Caco-2 (cell line): ENCODE data around the gene DAGLB. TPM values are rescaled to one million over a fixed set of nuclear protein-coding genes. Genes with fewer than 3 reads are reported as not detected.
"Not testable (repeated sequence)": the region's sequence is repeated elsewhere in the genome, so short reads cannot be mapped to it uniquely, and the experiment has no call there.

Experiments used
- BruUV-seq: library from RNA; stranded (reverse); fragments of 400-500 nt; replicated peaks from 2 replicates; lab custom pipeline; 2021; lab: Mats Ljungman, UMichigan
- CTCF ChIA-PET: fragments of 300-600 bp; sonication (Branson Sonifier 250); formaldehyde crosslinking; loops from one replicate; lab custom pipeline; 2022; ENCODE audit warnings: antibody characterized with exemption; lab: Charles Lee
- POLR2A ChIA-PET: fragments of 300-600 bp; sonication (Branson Sonifier 250); formaldehyde crosslinking; loops from one replicate; lab custom pipeline; 2022; ENCODE audit warnings: antibody characterized with exemption; lab: Charles Lee
- DNase-seq, 2 experiments: peaks; one replicate each; pipeline versions ENCODE4 v3.0.0 to v3.0.0-alpha.2; 2020 to 2022
- H3K27me3 ChIP-seq: replicated peaks from 2 replicates; pipeline ENCODE4 v1.6.0; 2011; ENCODE audit warnings: low read length; ENCODE audit not compliant: control insufficient read depth, insufficient read depth
- H3K36me3 ChIP-seq: 2 replicates; pipeline ENCODE4 v1.5.1; 2011; ENCODE audit warnings: low read length; ENCODE audit not compliant: control insufficient read depth, insufficient read depth
- H3K4me1 ChIP-seq: fragments of 250-450 bp; sonication (Bioruptor Pico); 2 replicates; pipeline ENCODE4 v1.5.1; 2020; ENCODE audit warnings: mild to moderate bottlenecking
- H3K4me3 ChIP-seq: 2 replicates; pipeline ENCODE4 v1.5.1; 2011; ENCODE audit warnings: low read depth, mild to moderate bottlenecking, control low read depth, low read length
- H3K9me3 ChIP-seq: fragments of 250-450 bp; sonication (Bioruptor Pico); 2 replicates; pipeline ENCODE4 v1.5.1; 2020; ENCODE audit warnings: mild to moderate bottlenecking, moderate library complexity
- H3K27ac Mint-ChIP-seq: one replicate; pipeline ENCODE4 v1.8.0; 2022; ENCODE audit warnings: mixed read lengths; ENCODE audit not compliant: unreplicated experiment
- H3K27me3 Mint-ChIP-seq: one replicate; pipeline ENCODE4 v1.8.0; 2022; ENCODE audit warnings: mixed read lengths; ENCODE audit not compliant: insufficient read depth, unreplicated experiment
- H3K36me3 Mint-ChIP-seq: one replicate; pipeline ENCODE4 v1.8.0; 2022; ENCODE audit warnings: mild to moderate bottlenecking, mixed read lengths; ENCODE audit not compliant: insufficient read depth, unreplicated experiment
- H3K4me1 Mint-ChIP-seq: one replicate; pipeline ENCODE4 v1.8.0; 2022; ENCODE audit warnings: low read depth, mixed read lengths; ENCODE audit not compliant: unreplicated experiment
- H3K4me3 Mint-ChIP-seq: one replicate; pipeline ENCODE4 v1.8.0; 2022; ENCODE audit warnings: mild to moderate bottlenecking, moderate library complexity, mixed read lengths; ENCODE audit not compliant: unreplicated experiment
- H3K9me3 Mint-ChIP-seq: one replicate; pipeline ENCODE4 v1.8.0; 2022; ENCODE audit warnings: mixed read lengths; ENCODE audit not compliant: unreplicated experiment
- CTCF ChIP-seq, 2 experiments: fragments of 200-600 bp in 1 of 2; IDR thresholded peaks; 1 replicate in 1 of 2; 2 replicates in 1 of 2; pipeline versions ENCODE4 v1.5.1 to v1.8.0; 2011 to 2022; ENCODE audit warnings: antibody characterized with exemption in 1 of 2, control low read depth in 1 of 2, inconsistent platforms in 1 of 2, low read depth in 1 of 2, low read length in 1 of 2, mild to moderate bottlenecking in 1 of 2, moderate library complexity in 1 of 2; ENCODE audit not compliant: insufficient read depth in 1 of 2, severe bottlenecking in 1 of 2, unreplicated experiment in 1 of 2
- intact Hi-C: fragments of 100-400 bp; cut with micrococcal nuclease; formaldehyde crosslinking; loops from one replicate; pipeline ENCODE4 v1.10.0; 2022; ENCODE audit not compliant: unreplicated experiment
- total RNA-seq: library from RNA; stranded (reverse); gene quantifications from 2 replicates; pipeline ENCODE4 v1.2.3, GENCODE V29; 2022

The DAGLB gene
- total RNA-seq, 1 experiment from 2014 or later: 25.8 TPM

GRCh38 chr7:6384327-6384726 lies 63.4 kb downstream of the DAGLB start:
- Mint-ChIP-seq H3K36me3 (peaks cover 68% of the 10 kb centered on the region), H3K4me3 (no peak overlapping the region), H3K27me3 (no peaks in the 10 kb centered on the region), H3K4me1 (peaks cover 17% of the 10 kb centered on the region), H3K27ac (peak overlapping the region; percentile 45), H3K9me3 (no peaks in the 10 kb centered on the region)
- ChIA-PET POLR2A (no interaction called here), CTCF (no interaction called here)
- no TSS peak for BruUV-seq
- Histone ChIP-seq H3K4me3 (no peak overlapping the region), H3K27me3 (no peaks in the 10 kb centered on the region), H3K9me3 (no peaks in the 10 kb centered on the region), H3K4me1 (peaks cover 40% of the 10 kb centered on the region), H3K36me3 (peaks cover 2% of the 10 kb centered on the region)
- DNase-seq: no peak
- intact Hi-C loops: loop anchor here (10.0 kb wide), 1 partner anchor 50 kb away; no protein-coding TSS in a partner anchor
- no peak for TF ChIP-seq CTCF (IDR thresholded peaks at IDR 0.05; ENCODE audit: insufficient read depth in 1 of 2, low read depth in 1 of 2, low read length in 1 of 2, severe bottlenecking in 1 of 2, unreplicated experiment in 1 of 2)

GRCh38 chr7:6382817-6383216 lies 64.9 kb downstream of the DAGLB start:
- Histone ChIP-seq H3K36me3 (peaks cover 2% of the 10 kb centered on the region), H3K4me1 (peaks cover 40% of the 10 kb centered on the region), H3K27me3 (no peaks in the 10 kb centered on the region), H3K9me3 (no peaks in the 10 kb centered on the region), H3K4me3 (no peak overlapping the region)
- H3K4me3 Mint-ChIP-seq: no peak overlapping the region
- peak overlapping the region; percentile 76 for H3K27ac Mint-ChIP-seq
- H3K36me3 Mint-ChIP-seq: peaks cover 70% of the 10 kb centered on the region
- intact Hi-C loops: loop anchor here (10.0 kb wide), 1 partner anchor 52 kb away; no protein-coding TSS in a partner anchor
- H3K9me3 Mint-ChIP-seq: no peaks in the 10 kb centered on the region
- no peak for TF ChIP-seq CTCF (IDR thresholded peaks at IDR 0.05; ENCODE audit: insufficient read depth in 1 of 2, low read depth in 1 of 2, low read length in 1 of 2, severe bottlenecking in 1 of 2, unreplicated experiment in 1 of 2)
- H3K27me3 Mint-ChIP-seq: no peaks in the 10 kb centered on the region
- DNase-seq: no peak
- BruUV-seq: no TSS peak
- H3K4me1 Mint-ChIP-seq: peaks cover 20% of the 10 kb centered on the region
- ChIA-PET CTCF (no interaction called here), POLR2A (no interaction called here)

- peaks cover 23% of the 10 kb centered on the region for H3K4me1 Mint-ChIP-seq
- intact Hi-C loops: loop anchor here (10.0 kb wide), 1 partner anchor 53 kb away; no protein-coding TSS in a partner anchor
- H3K36me3 ChIP-seq, H3K9me3 ChIP-seq, POLR2A ChIA-PET, DNase-seq, CTCF ChIA-PET, H3K9me3 Mint-ChIP-seq, H3K4me3 Mint-ChIP-seq, BruUV-seq, H3K27ac Mint-ChIP-seq, H3K27me3 Mint-ChIP-seq, H3K4me3 ChIP-seq, H3K27me3 ChIP-seq: not testable (repeated sequence)
- peaks cover 50% of the 10 kb centered on the region for H3K4me1 ChIP-seq
- H3K36me3 Mint-ChIP-seq: peaks cover 63% of the 10 kb centered on the region
Measured at GRCh38 chr7:6381846-6382245, 65.9 kb downstream of the DAGLB start.
